Neural crest cell (in vitro differentiated cells): Measurements from ENCODE around the gene TRPM8. TPM values are rescaled to one million over a fixed set of nuclear protein-coding genes. Genes with fewer than 3 reads are reported as not detected.

ENCODE experiments used
- DNase-seq: peaks from one replicate; pipeline ENCODE4 v3.0.0; 2021; ENCODE audit warnings: low read depth, mixed read lengths, low spot score
- H3K27ac Mint-ChIP-seq: one replicate; pipeline ENCODE4 v1.8.0; 2021; ENCODE audit warnings: mild to moderate bottlenecking, mixed read lengths; ENCODE audit not compliant: unreplicated experiment
- H3K27me3 Mint-ChIP-seq: 2 replicates; pipeline ENCODE4 v1.8.0; 2021; ENCODE audit warnings: low read depth, mild to moderate bottlenecking, mixed read lengths
- H3K36me3 Mint-ChIP-seq: 2 replicates; pipeline ENCODE4 v1.8.0; 2021; ENCODE audit warnings: low read depth, mild to moderate bottlenecking, mixed read lengths
- H3K4me1 Mint-ChIP-seq: 2 replicates; pipeline ENCODE4 v1.8.0; 2021; ENCODE audit warnings: mixed read lengths
- H3K4me3 Mint-ChIP-seq: one replicate; pipeline ENCODE4 v1.8.0; 2021; ENCODE audit warnings: mild to moderate bottlenecking, mixed read lengths
- H3K9me3 Mint-ChIP-seq: 2 replicates; pipeline ENCODE4 v1.8.0; 2021; ENCODE audit warnings: mixed read lengths
- CTCF ChIP-seq: fragments of 200-600 bp; sonication (generic); conservative IDR thresholded peaks from 2 replicates; pipeline ENCODE4 v1.5.0; 2021; ENCODE audit warnings: antibody characterized with exemption, mild to moderate bottlenecking
- total RNA-seq: library from RNA; stranded (reverse); gene quantifications from 2 replicates; pipeline ENCODE4 v1.2.1, GENCODE V29; 2021

Gene TRPM8
- total RNA-seq, 1 donor from 2014 or later = 0.07 TPM

DNA sequence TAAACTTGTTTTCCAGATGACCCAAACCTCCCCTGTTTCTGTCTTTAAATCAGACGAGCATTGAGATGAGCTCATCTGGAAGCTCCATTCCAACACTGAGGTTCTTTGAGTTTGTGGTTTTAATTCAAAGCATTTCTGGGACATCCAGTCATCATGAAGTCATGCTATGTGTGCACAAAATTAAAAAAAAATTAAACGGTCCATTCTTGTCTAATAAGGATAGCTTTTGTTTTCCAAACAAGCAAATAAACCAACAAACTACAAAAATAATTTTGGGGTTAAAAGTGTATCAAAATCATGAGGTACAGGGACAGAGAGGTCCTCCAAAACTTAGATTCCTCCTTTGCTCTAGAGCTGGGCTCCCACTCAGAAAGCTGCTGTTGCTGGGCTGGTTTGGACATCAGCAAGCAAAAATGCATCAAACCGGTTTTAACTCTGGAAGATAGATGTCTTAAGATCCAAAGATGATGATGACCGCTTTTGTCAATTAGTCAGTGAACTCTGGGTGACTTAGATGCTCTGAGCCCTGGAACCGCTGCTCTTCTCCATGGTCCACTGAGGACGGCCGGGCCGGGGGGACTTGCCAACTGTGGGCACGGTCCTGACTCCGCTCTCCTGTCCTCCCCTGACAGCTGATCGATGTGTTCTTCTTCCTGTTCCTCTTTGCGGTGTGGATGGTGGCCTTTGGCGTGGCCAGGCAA, 65.4 kb downstream of the TRPM8 start:
- Mint-ChIP-seq H3K36me3 (no peaks in the 10 kb centered on the region), H3K27me3 (no peaks in the 10 kb centered on the region), H3K9me3 (no peaks in the 10 kb centered on the region), H3K4me3 (no peak overlapping the region), H3K27ac (no peak overlapping the region), H3K4me1 (peaks cover 12% of the 10 kb centered on the region)
- DNase-seq = no peak
- TF ChIP-seq CTCF = no peak

- Mint-ChIP-seq H3K4me3 (no peak overlapping the region), H3K36me3 (no peaks in the 10 kb centered on the region), H3K27me3 (no peaks in the 10 kb centered on the region), H3K9me3 (no peaks in the 10 kb centered on the region), H3K4me1 (peaks cover 12% of the 10 kb centered on the region), H3K27ac (no peak overlapping the region)
- TF ChIP-seq CTCF = no peak
- DNase-seq = no peak
These were observed 66.3 kb downstream of the TRPM8 start for GRCh38 chr2:233983445-233983844.

DNA sequence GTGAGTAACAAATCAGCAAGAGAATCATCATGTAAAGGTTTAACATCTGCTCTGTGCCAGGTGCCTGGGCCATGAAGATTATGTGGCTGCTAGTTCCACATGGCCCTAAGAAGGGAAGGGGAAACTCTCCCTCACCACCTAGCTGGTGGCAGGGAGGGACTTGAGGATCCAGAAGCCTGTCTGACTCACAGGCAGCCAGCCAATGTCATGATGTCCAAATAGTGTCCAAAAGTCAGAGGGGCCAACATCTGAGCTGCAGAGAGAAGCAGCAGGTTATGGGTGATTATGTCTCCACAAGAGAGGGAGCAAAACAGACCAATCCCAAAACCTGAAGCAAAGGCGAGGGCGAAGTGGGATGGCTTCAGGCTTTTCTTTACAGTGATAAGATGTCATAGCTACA, 71.4 kb downstream of the TRPM8 start:
- Mint-ChIP-seq H3K36me3 (peaks cover 4% of the 10 kb centered on the region), H3K27ac (no peak overlapping the region), H3K9me3 (peaks cover 2% of the 10 kb centered on the region), H3K27me3 (no peaks in the 10 kb centered on the region), H3K4me1 (peaks cover 15% of the 10 kb centered on the region), H3K4me3 (no peak overlapping the region)
- DNase-seq = no peak
- TF ChIP-seq CTCF = no peak

DNA sequence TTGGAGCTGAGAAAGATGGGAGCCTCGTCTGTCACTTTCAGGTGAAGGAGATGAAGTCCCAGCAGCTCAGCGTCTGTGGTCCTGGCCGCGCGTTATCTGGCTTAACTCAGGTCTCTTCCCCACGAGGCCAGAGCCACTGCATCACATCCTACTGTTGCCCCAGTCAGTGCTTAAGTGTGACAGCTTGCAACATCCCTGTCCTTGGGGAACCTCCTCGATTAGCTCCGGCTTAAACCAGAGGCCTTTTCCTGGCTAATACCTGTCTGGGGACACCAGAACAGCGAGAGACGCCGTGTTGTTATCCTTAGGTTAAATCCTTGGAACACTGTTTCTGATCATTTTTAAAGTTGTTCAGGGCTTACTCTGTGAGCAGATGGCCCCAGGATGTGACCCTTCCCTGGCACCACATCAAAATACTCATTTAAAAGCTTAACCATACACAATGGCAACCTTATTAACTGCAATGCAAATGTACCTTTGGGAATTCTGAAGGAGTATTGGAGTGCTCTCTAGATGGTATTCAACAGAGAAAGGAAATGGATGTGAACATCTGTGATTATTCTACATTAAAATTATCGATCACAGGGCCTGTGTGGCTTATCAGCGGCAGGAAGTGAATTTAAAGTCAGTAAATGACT, 72.2 kb downstream of the TRPM8 start:
- no peak for DNase-seq
- no peak overlapping the region for H3K27ac Mint-ChIP-seq

DNA sequence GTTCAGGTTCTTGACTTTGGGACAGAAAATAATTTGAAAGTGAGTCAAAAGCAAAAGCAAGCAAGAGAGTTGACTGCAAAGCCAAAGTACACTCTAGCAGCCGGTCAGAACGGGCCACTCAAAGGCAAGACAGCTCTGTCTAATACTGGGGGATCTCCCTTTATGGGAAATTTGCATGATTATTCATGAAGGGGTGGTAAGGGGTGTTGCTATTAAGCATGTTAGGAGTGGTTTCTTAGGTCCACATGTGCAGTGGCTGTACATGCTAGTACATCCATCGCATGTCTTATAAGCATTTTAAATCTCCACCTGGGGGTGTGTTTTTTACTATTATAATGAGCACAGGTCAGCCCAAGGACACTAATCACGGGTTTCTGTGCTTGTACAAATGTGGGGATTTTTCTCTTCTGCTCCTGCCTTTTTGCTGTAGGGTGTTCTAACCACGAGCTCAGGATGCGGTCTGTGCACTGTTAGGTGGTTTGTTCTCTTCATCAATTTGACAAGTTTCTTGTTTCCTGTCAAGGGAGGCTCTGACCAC, 73.2 kb downstream of the TRPM8 start:
- TF ChIP-seq CTCF = no peak
- Mint-ChIP-seq H3K36me3 (peaks cover 4% of the 10 kb centered on the region), H3K4me3 (no peak overlapping the region), H3K9me3 (peaks cover 6% of the 10 kb centered on the region), H3K27me3 (no peaks in the 10 kb centered on the region), H3K27ac (no peak overlapping the region), H3K4me1 (peaks cover 15% of the 10 kb centered on the region)
- DNase-seq = no peak

More for the DNA sequence above, 72.2 kb downstream of the TRPM8 start:
- Mint-ChIP-seq H3K9me3 (peaks cover 6% of the 10 kb centered on the region), H3K4me3 (no peak overlapping the region), H3K27me3 (no peaks in the 10 kb centered on the region), H3K36me3 (peaks cover 4% of the 10 kb centered on the region), H3K4me1 (peaks cover 15% of the 10 kb centered on the region)
- no peak for TF ChIP-seq CTCF
